ENCODE measurements around the gene TPI1. TPM values are rescaled to one million over a fixed set of nuclear protein-coding genes. Genes with fewer than 3 reads are reported as not detected.
"Not testable (repeated sequence)": the region's sequence is repeated elsewhere in the genome, so short reads cannot be mapped to it uniquely, and the experiment has no call there.

TPI1 gene
- total RNA-seq, 1 donor from 2014 or later, result 804 TPM

- intact Hi-C loops (cut with DNase I), result no loop called here
- DNase-seq, result peak; percentile 98
- peak; percentile 98 for ATAC-seq (ENCODE audit: poor library complexity)
Measured at GRCh38 chr12:6904280-6905276, 37.2 kb downstream of the TPI1 start, which contains the start of gene LRRC23. Gene LRRC23 (plus strand): TSS chr12:6904822. CDS start chr12:6905634, 812 bp downstream.

- intact Hi-C loops (cut with DNase I), result no loop called here
- no peak for DNase-seq
- ATAC-seq (ENCODE audit: poor library complexity), result no peak
Measured at GRCh38 chr12:6905414-6906040, 38.2 kb downstream of the TPI1 start.

- peak; percentile 38 for DNase-seq
- ATAC-seq (ENCODE audit: poor library complexity); intact Hi-C loops (cut with DNase I): not testable (repeated sequence)
Measured at GRCh38 chr12:6908141-6908540, 40.8 kb downstream of the TPI1 start.

- ATAC-seq (ENCODE audit: poor library complexity) (no peak), DNase-seq (peak; percentile 2)
- intact Hi-C loops (cut with DNase I), result no loop called here
Measured at GRCh38 chr12:6909421-6910145, 42.3 kb downstream of the TPI1 start.

GRCh38 chr12:6912164-6912935 lies 45.0 kb downstream of the TPI1 start:
- no peak for ATAC-seq (ENCODE audit: poor library complexity)
- peak; percentile 7 for DNase-seq
- intact Hi-C loops (cut with DNase I), result no loop called here

GRCh38 chr12:6914246-6914946 lies 47.1 kb downstream of the TPI1 start, which contains the start of gene ENO2:
Gene ENO2 (plus strand): TSS chr12:6914580. CDS start chr12:6915833, 1,253 bp downstream.
- ATAC-seq (ENCODE audit: poor library complexity) (peak; percentile 90), DNase-seq (peak; percentile 81)
- intact Hi-C loops (cut with DNase I), result no loop called here

GRCh38 chr12:6914947-6915788 lies 47.8 kb downstream of the TPI1 start:
- peak; percentile 19 for ATAC-seq (ENCODE audit: poor library complexity)
- peak; percentile 42 for DNase-seq
- intact Hi-C loops (cut with DNase I), result no loop called here

GRCh38 chr12:6915789-6916285 lies 48.5 kb downstream of the TPI1 start:
- intact Hi-C loops (cut with DNase I), result no loop called here
- ATAC-seq (ENCODE audit: poor library complexity) (no peak), DNase-seq (no peak)

GRCh38 chr12:6916426-6917200 lies 49.3 kb downstream of the TPI1 start:
- peak; percentile 33 for DNase-seq
- ATAC-seq (ENCODE audit: poor library complexity), result no peak
- intact Hi-C loops (cut with DNase I), result no loop called here

GRCh38 chr12:6917491-6918231 lies 50.3 kb downstream of the TPI1 start:
- DNase-seq (peak; percentile 10), ATAC-seq (ENCODE audit: poor library complexity) (no peak)
- intact Hi-C loops (cut with DNase I), result no loop called here

GRCh38 chr12:6919588-6919987 lies 52.3 kb downstream of the TPI1 start:
- ATAC-seq (ENCODE audit: poor library complexity) (no peak), DNase-seq (peak; percentile 21)
- intact Hi-C loops (cut with DNase I), result no loop called here

Other genes starting within 250 kb of the TPI1 start
- 7.3 TPM for gene LPAR5, start 231.6 kb upstream of the TPI1 start, total RNA-seq
- 0.51 TPM for gene ACRBP, start 220.1 kb upstream of the TPI1 start, total RNA-seq
- 25.3 TPM for gene ING4, start 204.4 kb upstream of the TPI1 start, total RNA-seq
- gene ZNF384, start 178.2 kb upstream of the TPI1 start, total RNA-seq, result 23.0 TPM
- gene PIANP, start 166.7 kb upstream of the TPI1 start, total RNA-seq, result 0.35 TPM
- gene COPS7A, start 143.5 kb upstream of the TPI1 start, total RNA-seq, result 70.4 TPM
- gene MLF2, start 114.4 kb upstream of the TPI1 start, total RNA-seq, result 153 TPM
- gene PTMS, start 101.2 kb upstream of the TPI1 start, total RNA-seq, result 108 TPM
- 0.22 TPM for gene LAG3, start 95.0 kb upstream of the TPI1 start, total RNA-seq
- gene CD4, start 78.0 kb upstream of the TPI1 start, total RNA-seq, result 10.4 TPM
- 4.4 TPM for gene GPR162, start 45.7 kb upstream of the TPI1 start, total RNA-seq
- 10.0 TPM for gene P3H3, start 39.1 kb upstream of the TPI1 start, total RNA-seq
- gene GNB3, start 26.6 kb upstream of the TPI1 start, total RNA-seq, result 2.9 TPM
- gene CDCA3, start 16.2 kb upstream of the TPI1 start, total RNA-seq, result 1.3 TPM
- 63.0 TPM for gene USP5, start 15.4 kb upstream of the TPI1 start, total RNA-seq
- gene SPSB2, start 5.8 kb downstream of the TPI1 start, total RNA-seq, result 3.2 TPM
- 8.2 TPM for gene LRRC23, start 37.3 kb downstream of the TPI1 start, total RNA-seq
- 7.4 TPM for gene ENO2, start 47.0 kb downstream of the TPI1 start, total RNA-seq
- gene ATN1, start 60.4 kb downstream of the TPI1 start, total RNA-seq, result 69.7 TPM
- not detected for gene RNU7-1, start 76.3 kb downstream of the TPI1 start, total RNA-seq
- 251 TPM for gene C12orf57, start 76.5 kb downstream of the TPI1 start, total RNA-seq
- 7.2 TPM for gene PTPN6, start 83.8 kb downstream of the TPI1 start, total RNA-seq
- gene PHB2, start 103.1 kb downstream of the TPI1 start, total RNA-seq, result 136 TPM
- 39.0 TPM for gene EMG1, start 103.4 kb downstream of the TPI1 start, total RNA-seq
- gene LPCAT3, start 150.9 kb downstream of the TPI1 start, total RNA-seq, result 48.7 TPM
- gene C1S, start 193.2 kb downstream of the TPI1 start, total RNA-seq, result 142 TPM
- gene C1R, start 224.9 kb downstream of the TPI1 start, total RNA-seq, result 165 TPM
- gene C1RL, start 241.7 kb downstream of the TPI1 start, total RNA-seq, result 10.7 TPM

Measured in Right ventricle myocardium superior (tissue), 1 donor.